Panc1 (cell line): Measurements from ENCODE around the gene PCDH18. TPM values are rescaled to one million over a fixed set of nuclear protein-coding genes. Genes with fewer than 3 reads are reported as not detected.

Source experiments
- ATAC-seq: fragments of 200-7000 bp; cut with Tn5 transposase; 2 replicates; pipeline ENCODE4 v1.9.1; 2020; ENCODE audit warnings: mild to moderate bottlenecking, moderate library complexity
- BruUV-seq: library from RNA; stranded (reverse); fragments of 400-500 nt; replicated peaks from 2 replicates; lab custom pipeline; 2021; lab: Mats Ljungman, UMichigan
- CTCF ChIA-PET: fragments of 300-600 bp; sonication (Branson Sonifier 250); formaldehyde crosslinking; loops from one replicate; lab custom pipeline; 2022; ENCODE audit warnings: antibody characterized with exemption; lab: Charles Lee
- POLR2A ChIA-PET: fragments of 300-600 bp; sonication (Branson Sonifier 250); formaldehyde crosslinking; loops from one replicate; lab custom pipeline; 2022; ENCODE audit warnings: antibody characterized with exemption; lab: Charles Lee
- DNase-seq: peaks from one replicate; pipeline ENCODE4 v3.0.0-alpha.2; 2010; ENCODE audit warnings: low read depth, low spot score
- H3K27ac ChIP-seq: 2 replicates; pipeline ENCODE4 v1.5.1; 2011; ENCODE audit warnings: mild to moderate bottlenecking, low read length, inconsistent platforms
- H3K27me3 ChIP-seq: fragments of 200-500 bp; sonication (Bioruptor generic); 2 replicates; pipeline ENCODE4 v1.6.0; 2014; ENCODE audit warnings: low read length, inconsistent platforms; ENCODE audit not compliant: control insufficient read depth, insufficient read depth
- H3K36me3 ChIP-seq: fragments of 200-500 bp; sonication (Bioruptor generic); 2 replicates; pipeline ENCODE4 v1.5.1; 2014; ENCODE audit warnings: inconsistent platforms, mild to moderate bottlenecking, low read length, moderate library complexity; ENCODE audit not compliant: control insufficient read depth, insufficient read depth
- H3K4me1 ChIP-seq: 2 replicates; pipeline ENCODE4 v1.5.1; 2011; ENCODE audit warnings: inconsistent platforms, mild to moderate bottlenecking, low read length, moderate library complexity; ENCODE audit not compliant: control insufficient read depth, insufficient read depth
- H3K4me3 ChIP-seq, 2 experiments: 2 replicates each; pipeline ENCODE4 v1.5.1; 2011 to 2012; ENCODE audit warnings: low read depth in 2 of 2, low read length in 2 of 2, mild to moderate bottlenecking in 2 of 2, inconsistent platforms in 1 of 2, moderate library complexity in 1 of 2
- H3K9me3 ChIP-seq: fragments of 200-500 bp; sonication (Bioruptor generic); 2 replicates; pipeline ENCODE4 v1.5.1; 2014; ENCODE audit warnings: low read depth, mild to moderate bottlenecking, inconsistent platforms, low read length, moderate library complexity; ENCODE audit not compliant: control insufficient read depth, insufficient read depth
- POLR2AphosphoS5 ChIP-seq: IDR thresholded peaks from 2 replicates; pipeline ENCODE4 v1.6.1; 2012; ENCODE audit warnings: mild to moderate bottlenecking, low read depth, low read length, moderate library complexity
- SIN3A ChIP-seq: IDR thresholded peaks from 2 replicates; pipeline ENCODE4 v1.6.1; 2012; ENCODE audit warnings: low read depth, mild to moderate bottlenecking, low read length, moderate library complexity, borderline replicate concordance; ENCODE audit not compliant: insufficient read depth
- TCF7L2 ChIP-seq: IDR thresholded peaks from 2 replicates; pipeline ENCODE4 v1.6.1; 2011; ENCODE audit warnings: mild to moderate bottlenecking, low read depth, low read length, inconsistent platforms
- in situ Hi-C: cut with HindIII; loops from 2 replicates; pipeline ENCODE4 v1.10.0; 2016; ENCODE audit warnings: low sequenced_read_pairs, low pct_unique_long_range_greater_than_20kb
- intact Hi-C: fragments of 100-400 bp; cut with micrococcal nuclease; formaldehyde crosslinking; loops from one replicate; pipeline ENCODE4 v1.10.0; 2022; ENCODE audit not compliant: unreplicated experiment
- total RNA-seq: library from RNA; stranded (reverse); gene quantifications from one replicate; pipeline ENCODE4 v1.2.1, GENCODE V29; 2021; ENCODE audit not compliant: unreplicated experiment
- TF ChIP-seq, protein P1 (sequence below): fragments of 450-650 bp; IDR thresholded peaks from 2 replicates; pipeline ENCODE4 v1.5.1; 2017; ENCODE audit warnings: mild to moderate bottlenecking
- TF ChIP-seq, protein P2 (sequence below), 2 experiments: IDR thresholded peaks; 2 replicates each; pipeline ENCODE4 v1.6.1; 2011 to 2012; ENCODE audit warnings: low read depth in 2 of 2, control low read depth in 1 of 2, low read length in 1 of 2, mild to moderate bottlenecking in 1 of 2, moderate library complexity in 1 of 2; ENCODE audit not compliant: insufficient read depth in 1 of 2

The PCDH18 gene
- total RNA-seq, 1 experiment from 2014 or later = 10.8 TPM

DNA sequence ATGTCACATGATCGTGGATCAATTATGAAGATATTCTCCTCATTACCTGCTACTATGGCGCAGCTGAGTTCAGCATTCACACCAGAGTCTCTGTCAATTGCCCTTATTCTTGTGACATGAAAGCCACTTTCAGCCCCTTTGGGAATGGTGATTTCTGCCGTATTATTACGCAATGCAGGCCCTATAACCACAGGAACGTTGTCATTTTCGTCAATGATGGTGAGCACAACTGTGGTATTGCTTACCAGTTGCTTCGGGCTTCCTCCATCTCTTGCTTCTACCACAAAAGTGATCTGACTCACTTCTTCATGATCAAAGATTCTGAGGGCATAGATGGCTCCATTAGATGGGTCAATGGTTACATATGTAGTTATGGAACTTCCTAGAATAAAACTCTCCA lies 2.1 kb downstream of the PCDH18 start:
- H3K9me3 ChIP-seq = no peaks in the 10 kb centered on the region
- intact Hi-C loops = loop anchor here (10.0 kb wide), 1 partner anchor 405 kb away; no protein-coding TSS in a partner anchor
- H3K27me3 ChIP-seq = no peaks in the 10 kb centered on the region
- in situ Hi-C loops = no loop called here
- ChIA-PET POLR2A (interaction anchor here (0.6 kb wide), 1 partner anchor 11 kb away, joined by 3 read pairs; no protein-coding TSS in a partner anchor), CTCF (no interaction called here)
- peak overlapping the region in 1 of 2 experiments; percentile 72; a peak in 1 of 4 replicates for H3K4me3 ChIP-seq
- TF ChIP-seq SIN3A = no peak
- TF ChIP-seq, protein P1, sequence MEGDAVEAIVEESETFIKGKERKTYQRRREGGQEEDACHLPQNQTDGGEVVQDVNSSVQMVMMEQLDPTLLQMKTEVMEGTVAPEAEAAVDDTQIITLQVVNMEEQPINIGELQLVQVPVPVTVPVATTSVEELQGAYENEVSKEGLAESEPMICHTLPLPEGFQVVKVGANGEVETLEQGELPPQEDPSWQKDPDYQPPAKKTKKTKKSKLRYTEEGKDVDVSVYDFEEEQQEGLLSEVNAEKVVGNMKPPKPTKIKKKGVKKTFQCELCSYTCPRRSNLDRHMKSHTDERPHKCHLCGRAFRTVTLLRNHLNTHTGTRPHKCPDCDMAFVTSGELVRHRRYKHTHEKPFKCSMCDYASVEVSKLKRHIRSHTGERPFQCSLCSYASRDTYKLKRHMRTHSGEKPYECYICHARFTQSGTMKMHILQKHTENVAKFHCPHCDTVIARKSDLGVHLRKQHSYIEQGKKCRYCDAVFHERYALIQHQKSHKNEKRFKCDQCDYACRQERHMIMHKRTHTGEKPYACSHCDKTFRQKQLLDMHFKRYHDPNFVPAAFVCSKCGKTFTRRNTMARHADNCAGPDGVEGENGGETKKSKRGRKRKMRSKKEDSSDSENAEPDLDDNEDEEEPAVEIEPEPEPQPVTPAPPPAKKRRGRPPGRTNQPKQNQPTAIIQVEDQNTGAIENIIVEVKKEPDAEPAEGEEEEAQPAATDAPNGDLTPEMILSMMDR = no peak
- no peak for TF ChIP-seq TCF7L2
- TF ChIP-seq, protein P2, sequence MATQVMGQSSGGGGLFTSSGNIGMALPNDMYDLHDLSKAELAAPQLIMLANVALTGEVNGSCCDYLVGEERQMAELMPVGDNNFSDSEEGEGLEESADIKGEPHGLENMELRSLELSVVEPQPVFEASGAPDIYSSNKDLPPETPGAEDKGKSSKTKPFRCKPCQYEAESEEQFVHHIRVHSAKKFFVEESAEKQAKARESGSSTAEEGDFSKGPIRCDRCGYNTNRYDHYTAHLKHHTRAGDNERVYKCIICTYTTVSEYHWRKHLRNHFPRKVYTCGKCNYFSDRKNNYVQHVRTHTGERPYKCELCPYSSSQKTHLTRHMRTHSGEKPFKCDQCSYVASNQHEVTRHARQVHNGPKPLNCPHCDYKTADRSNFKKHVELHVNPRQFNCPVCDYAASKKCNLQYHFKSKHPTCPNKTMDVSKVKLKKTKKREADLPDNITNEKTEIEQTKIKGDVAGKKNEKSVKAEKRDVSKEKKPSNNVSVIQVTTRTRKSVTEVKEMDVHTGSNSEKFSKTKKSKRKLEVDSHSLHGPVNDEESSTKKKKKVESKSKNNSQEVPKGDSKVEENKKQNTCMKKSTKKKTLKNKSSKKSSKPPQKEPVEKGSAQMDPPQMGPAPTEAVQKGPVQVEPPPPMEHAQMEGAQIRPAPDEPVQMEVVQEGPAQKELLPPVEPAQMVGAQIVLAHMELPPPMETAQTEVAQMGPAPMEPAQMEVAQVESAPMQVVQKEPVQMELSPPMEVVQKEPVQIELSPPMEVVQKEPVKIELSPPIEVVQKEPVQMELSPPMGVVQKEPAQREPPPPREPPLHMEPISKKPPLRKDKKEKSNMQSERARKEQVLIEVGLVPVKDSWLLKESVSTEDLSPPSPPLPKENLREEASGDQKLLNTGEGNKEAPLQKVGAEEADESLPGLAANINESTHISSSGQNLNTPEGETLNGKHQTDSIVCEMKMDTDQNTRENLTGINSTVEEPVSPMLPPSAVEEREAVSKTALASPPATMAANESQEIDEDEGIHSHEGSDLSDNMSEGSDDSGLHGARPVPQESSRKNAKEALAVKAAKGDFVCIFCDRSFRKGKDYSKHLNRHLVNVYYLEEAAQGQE (IDR thresholded peaks at IDR 0.05; ENCODE audit: insufficient read depth in 1 of 2, low read depth in 2 of 2, low read length in 1 of 2) = no peak
- no peak for TF ChIP-seq POLR2AphosphoS5
- H3K27ac ChIP-seq = peak overlapping the region; percentile 87; the same call in 1 of the 2 replicates
- no peak for DNase-seq
- ATAC-seq = no peak
- no TSS peak for BruUV-seq
- peaks cover 3% of the 10 kb centered on the region for H3K4me1 ChIP-seq
- H3K36me3 ChIP-seq = no peaks in the 10 kb centered on the region

- ATAC-seq = no peak
- in situ Hi-C loops = no loop called here
- POLR2A ChIA-PET = interaction anchor here (0.6 kb wide), 1 partner anchor 10 kb away, joined by 3 read pairs; no protein-coding TSS in a partner anchor
These were observed 2.9 kb downstream of the PCDH18 start for GRCh38 chr4:137529432-137529831.

More at GRCh38 chr4:137529432-137529831, 2.9 kb downstream of the PCDH18 start:
- Histone ChIP-seq H3K9me3 (no peaks in the 10 kb centered on the region), H3K4me1 (peaks cover 3% of the 10 kb centered on the region), H3K27ac (peak overlapping the region; percentile 44; the same call in 1 of the 2 replicates), H3K4me3 (peak overlapping the region; percentile 7 to 72; a peak in 3 of 4 replicates), H3K36me3 (no peaks in the 10 kb centered on the region), H3K27me3 (no peaks in the 10 kb centered on the region)
- intact Hi-C loops = no loop called here
- TF ChIP-seq, protein P1 = no peak
- DNase-seq = no peak
- BruUV-seq = no TSS peak
- CTCF ChIA-PET = no interaction called here
